NCI-H128 (cell line): ENCODE results near the gene ADAD1.
"Not testable (repeated sequence)": the region's sequence is repeated elsewhere in the genome, so short reads cannot be mapped to it uniquely, and the experiment has no call there.

Experiments
- DNase-seq: peaks from one replicate; lab custom pipeline; 2025; ENCODE audit not compliant: unreplicated experiment; lab: John Stamatoyannopoulos, UW

The ADAD1 gene

DNA sequence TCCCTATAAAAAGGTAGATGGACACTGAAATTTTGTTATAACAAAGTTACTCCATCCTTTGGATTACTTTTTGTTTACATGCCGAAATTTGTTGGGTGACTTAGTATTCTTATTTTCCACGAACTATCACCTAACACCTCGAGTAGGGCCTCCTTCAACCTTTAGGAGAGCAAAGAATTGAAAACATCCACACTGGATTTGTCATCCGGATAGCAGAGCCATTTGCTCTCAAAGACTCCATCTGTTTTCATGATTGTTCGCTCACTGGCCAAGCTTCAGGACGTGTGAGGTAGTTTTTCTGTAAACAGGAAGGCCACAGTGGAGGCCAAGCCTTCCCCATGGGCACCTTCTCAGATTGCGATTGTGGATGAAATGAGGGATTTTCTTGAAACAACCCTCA, at the start of gene ADAD1:
ADAD1 (plus strand) TSS at position 301 of the 400 bp plus-strand sequence. CDS start 1,059 bp downstream, outside the sequence.
- no peak for DNase-seq

DNA sequence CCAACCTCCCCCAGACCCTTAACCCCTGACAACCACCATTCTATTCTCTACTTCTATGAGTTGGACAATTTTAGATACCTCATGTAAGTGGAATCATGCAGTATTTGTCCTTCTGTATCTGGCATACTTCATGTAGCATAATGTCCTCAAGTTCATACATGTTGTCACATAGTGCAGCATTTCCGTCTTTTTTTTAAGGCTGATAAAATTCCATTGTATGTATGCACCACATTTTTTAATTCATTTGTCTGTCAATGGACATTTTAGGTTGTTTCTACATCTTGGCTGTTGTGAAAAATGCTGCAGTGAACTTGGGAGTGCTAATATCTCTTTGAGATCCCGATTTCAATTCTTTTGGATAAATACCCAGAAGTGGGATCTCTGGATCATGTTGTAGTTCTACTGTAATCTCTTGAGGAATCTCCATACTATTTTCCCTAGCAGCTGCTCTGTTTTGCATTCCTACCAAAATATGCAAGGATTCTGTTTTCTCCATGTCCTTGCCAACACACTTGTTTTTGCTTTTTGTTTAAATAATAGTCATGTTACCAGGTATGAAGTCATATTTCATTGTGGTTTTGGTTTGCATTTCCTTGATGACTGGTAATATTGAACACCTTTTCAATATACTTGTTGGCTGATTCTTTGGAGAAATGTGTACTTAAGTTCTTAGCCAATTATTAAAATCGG, 48.8 kb upstream of the ADAD1 start:
- no peak for DNase-seq

GRCh38 chr4:122331195-122331594, 47.6 kb upstream of the ADAD1 start:
- DNase-seq = no peak

GRCh38 chr4:122334828-122335227, 44.0 kb upstream of the ADAD1 start:
- no peak for DNase-seq

GRCh38 chr4:122341886-122342285, 36.9 kb upstream of the ADAD1 start:
- no peak for DNase-seq

- no peak for DNase-seq
Measured at GRCh38 chr4:122346036-122346435, 32.8 kb upstream of the ADAD1 start.

DNA sequence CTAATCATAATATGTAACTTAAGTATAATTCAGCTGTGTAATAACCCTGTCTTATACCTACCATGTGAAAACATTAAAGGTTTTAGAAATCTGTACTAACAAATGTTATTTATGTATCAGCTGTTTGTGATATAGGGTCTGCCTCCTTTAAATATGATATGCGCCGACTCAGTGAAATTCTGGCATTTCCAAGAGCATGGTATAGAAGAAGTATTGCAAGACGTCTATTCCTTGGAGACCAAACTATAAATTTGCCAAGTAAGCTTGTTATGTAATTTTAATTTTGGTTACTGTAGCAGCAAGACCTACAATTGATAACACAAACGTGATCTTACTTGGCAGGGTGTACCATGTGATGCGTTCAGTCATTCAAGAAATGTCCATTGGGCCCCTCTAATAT, 32.3 kb upstream of the ADAD1 start:
- DNase-seq = no peak

DNA sequence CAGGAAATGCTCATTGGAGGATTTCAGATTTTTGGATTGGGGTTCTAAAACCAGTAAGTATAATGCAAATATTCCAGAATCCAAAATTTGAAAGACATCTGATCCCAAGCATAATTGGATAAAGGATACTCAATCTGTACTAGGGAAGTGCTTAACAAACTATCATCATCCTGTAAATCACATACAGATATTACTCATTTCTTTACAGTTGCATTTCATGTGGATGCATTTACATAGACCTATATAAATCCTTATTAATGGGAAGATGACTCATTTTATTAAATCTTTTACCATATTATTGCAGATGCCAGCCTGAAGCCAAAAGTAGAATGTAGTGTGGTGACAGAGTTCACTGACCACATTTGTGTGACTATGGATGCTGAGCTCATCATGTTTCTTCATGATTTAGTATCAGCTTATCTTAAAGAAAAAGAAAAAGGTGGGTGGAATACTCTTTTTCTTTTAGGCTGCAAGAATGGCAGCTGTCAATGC, 22.4 kb upstream of the ADAD1 start:
- no peak for DNase-seq

DNA sequence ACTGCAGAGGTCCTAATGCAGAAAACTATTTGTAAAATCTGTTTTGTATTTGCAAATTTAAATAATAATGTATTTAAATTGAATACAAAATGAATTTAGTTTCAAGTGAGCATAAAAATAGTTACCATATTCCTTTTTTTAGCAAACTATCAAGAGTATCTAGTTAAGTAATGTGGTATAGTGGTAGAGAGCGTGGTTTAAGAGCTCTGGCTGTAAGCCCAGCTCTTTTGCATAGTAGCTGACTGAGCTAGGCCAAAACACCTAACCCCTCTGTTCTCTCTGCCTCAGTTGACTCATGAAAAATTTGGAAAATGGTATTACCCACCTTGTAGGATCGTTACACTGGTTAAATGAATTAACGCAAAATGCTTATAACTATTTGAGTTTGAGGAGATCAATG, 18.1 kb upstream of the ADAD1 start:
- no peak for DNase-seq

DNA sequence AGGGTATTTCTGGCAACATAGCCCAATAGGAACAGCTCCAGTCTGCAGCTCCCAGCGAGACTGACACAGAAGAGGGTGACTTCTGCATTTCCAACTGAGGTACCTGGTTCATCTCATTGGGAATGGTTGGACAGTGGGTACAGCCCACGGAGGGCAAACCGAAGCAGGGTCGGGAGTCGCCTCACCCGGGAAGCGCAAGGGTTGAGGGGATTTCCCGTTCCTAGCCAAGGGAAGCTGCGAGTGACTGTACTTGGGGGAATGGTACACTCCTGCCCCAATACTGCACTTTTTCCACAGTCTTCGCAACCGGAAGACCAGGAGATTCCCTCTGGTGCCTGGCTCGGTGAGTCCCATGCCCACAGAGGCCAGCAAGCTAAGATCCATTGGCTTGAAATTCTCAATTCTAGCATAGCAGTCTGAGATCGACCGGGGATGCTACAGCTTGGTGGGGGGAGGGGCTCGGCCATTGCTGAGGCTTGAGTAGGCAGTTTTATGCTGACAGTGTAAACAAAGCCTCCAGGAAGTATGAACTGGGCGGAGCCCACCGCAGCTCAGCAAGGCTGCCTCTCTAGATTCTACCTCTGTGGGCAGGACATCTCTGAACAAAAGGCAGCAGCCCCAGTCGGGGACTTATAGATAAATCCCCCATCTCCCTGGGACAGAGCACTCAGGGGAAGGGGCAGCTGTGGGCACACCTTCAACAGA, 14.0 kb upstream of the ADAD1 start:
- no peak for DNase-seq

GRCh38 chr4:122368786-122369185, 10.0 kb upstream of the ADAD1 start:
- DNase-seq = not testable (repeated sequence)

DNA sequence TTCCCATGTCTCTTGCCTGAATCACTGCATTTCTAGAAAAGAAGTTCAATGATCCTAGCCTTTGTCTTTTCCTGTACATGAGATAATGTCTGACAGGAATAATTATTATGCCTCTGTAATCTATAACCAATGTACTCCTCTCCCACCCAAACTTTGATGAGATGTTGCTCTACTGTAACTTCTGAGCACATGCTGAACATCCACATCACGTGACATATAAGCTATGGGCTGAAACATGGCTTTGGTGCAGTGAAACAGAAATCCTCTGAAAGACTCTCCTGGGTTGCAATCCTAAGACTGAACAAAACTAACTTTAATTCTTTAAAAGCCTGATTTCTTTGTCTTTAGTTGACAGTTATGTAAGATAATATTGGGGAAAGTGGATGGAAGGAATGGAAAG, 1.5 kb upstream of the ADAD1 start:
- DNase-seq = no peak

DNA sequence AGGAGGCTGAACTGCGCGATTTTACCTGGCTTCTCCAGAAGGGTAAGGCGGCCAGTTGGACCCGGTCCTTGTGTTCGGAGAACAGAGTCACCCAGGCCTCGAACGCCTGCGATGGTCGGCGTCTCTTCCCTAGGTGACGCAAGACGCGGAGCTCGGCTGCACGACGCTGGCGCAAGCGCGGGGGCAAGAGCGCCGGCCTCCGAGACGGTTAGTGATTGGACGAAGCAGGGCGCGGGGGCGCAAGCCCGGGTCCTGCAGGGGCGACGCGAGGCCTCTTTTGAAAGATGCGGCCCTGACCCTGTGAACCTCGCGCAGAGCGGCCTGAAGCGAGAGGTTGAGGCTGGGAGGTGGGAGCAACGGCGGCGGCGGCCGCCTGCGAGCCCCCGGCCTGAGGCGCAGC, 428 bp downstream of the ADAD1 start:
- no peak for DNase-seq

- DNase-seq = no peak
Measured at GRCh38 chr4:122383341-122383740, 4.5 kb downstream of the ADAD1 start.

- DNase-seq = no peak
Measured at GRCh38 chr4:122384245-122384644, 5.4 kb downstream of the ADAD1 start.

DNA sequence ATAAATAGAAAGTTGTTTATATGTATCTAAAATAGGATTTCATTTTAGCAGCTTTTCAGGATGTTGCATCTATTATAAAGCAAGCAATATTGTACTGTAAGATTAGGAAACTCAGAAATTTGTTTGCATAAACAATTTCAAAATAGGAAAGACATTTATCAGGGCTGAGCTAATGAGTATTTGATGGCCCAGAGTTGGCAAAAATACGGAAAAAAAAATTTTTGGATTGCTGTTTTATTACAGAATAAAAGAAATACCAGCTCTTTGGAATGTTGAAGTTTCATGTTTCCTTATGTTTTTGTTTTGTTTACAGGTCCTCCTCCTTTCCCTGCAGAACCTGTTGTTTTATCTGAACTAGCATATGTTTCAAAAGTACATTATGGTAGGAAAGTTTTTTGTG, 14.5 kb downstream of the ADAD1 start:
- no peak for DNase-seq

DNA sequence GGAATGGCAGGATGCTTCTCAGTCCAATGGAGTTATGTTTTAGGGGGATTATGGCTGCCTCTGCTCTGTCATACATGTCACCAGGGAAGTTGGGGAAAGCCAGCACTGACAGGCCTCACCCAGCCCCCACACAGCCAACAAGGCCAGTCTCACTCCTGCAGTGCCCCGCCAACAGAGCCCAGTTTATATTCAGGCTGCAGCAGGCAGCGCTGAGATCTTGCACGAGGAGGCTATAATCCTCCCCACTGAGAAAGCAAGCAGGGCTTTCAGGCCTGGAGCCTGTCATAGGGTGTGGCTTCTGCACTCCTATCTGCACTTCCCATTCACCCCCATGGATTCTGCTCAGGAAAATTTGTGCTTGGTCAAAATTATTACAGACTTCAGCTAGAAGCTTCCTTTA, 25.1 kb downstream of the ADAD1 start:
- DNase-seq = no peak

- no peak for DNase-seq
Measured at GRCh38 chr4:122412547-122412946, 33.7 kb downstream of the ADAD1 start.

DNA sequence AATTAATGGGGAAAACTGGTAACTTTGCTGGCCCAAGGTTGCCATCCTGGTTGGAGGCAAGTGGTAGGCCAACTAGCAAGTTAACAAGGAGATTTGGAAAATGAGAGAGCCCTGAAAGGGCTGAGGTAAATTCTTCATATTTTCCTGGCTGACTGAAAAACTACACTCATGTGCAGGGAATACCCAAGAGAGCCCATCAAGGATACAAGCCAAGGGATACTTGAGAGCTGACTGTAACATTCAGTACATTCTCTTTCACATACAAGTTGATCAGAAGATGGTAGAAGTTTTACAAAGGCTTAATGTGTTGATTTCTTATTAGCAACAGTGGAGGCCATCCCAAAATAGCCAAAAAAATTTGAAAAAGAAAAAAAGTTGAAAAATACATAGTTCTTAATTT, 44.4 kb downstream of the ADAD1 start:
- DNase-seq = no peak

DNA sequence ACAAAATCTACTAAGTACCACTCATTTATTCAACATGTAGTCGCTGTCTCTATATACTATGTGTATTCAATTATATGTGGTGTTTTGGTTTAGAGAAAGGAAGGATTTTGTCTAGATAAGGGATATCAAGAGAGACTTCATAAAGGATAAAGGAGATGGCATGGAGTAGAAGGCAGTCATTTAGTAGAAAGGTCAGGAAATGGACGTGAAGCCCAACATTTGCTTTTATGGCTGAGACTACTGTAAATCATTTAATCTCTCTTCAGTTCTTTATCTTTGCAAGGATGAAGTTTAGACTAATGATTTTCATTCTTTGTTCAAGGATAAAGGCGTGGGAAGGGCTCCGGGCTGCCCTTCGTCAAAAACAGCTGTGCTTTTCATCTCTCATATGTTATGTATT, 52.5 kb downstream of the ADAD1 start:
- DNase-seq = no peak

GRCh38 chr4:122434285-122434684, 55.5 kb downstream of the ADAD1 start:
- no peak for DNase-seq

DNA sequence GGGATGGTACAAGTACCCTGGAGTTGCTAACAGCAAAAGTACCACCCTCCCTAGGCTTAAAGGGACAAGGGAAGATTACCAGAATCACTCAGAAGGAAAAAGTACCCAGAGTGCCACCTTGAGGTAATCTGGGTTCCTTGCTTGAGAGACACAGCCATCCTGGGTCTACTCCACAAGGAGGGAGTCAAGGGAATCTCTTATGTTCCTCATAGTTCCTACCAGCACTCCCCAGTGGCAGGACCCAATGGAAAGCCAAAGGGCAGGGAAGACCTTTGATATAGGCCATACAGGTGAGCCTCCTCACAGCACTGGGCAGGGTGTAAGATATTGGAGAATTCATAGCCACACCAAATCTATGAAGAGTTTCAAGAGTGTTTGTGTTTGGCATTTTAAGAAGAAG, 72.0 kb downstream of the ADAD1 start:
- DNase-seq = no peak
